ENCODE results near the gene ICAM4. TPM values are rescaled to one million over a fixed set of nuclear protein-coding genes. Genes with fewer than 3 reads are reported as not detected.

ICAM4 gene
- polyA plus RNA-seq, 1 donor from 2014 or later = not detected

DNA sequence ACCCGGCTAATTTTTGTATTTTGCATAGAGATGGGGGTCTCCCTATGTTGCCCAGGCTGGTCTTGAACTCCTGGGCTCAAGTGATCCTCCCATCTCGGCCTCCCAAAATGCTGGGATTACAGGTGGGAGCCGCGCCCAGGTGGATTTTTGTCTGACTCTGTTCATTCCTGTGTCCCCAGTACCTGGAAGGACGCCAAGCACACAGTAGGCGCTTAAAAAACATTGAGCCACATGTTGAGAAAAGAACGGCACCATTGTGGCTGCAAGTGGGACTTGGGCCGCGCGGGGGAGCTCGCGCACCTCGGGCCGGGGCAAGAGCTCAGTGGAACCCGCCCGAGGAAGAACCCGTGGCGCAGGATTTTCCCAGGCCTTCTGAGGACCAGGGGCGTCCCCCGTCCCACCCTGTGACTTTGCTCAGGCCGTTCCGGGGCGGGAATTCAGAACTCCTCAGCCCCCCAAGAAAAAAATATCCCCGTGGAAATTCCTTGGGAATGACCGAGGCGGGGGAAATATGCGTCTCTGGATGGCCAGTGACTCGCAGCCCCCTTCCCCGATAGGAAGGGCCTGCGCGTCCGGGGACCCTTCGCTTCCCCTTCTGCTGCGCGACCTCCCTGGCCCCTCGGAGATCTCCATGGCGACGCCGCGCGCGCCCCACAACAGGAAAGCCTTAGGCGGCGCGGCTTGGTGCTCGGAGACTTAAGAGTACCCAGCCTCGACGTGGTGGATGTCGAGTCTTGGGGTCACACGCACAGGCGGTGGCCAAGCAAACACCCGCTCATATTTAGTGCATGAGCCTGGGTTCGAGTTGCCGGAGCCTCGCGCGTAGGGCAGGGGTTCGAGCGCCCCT is 17.2 kb upstream of the ICAM4 start:
- peak; percentile 92 for TF ChIP-seq RAD21 (conservative IDR thresholded peaks at IDR 0.05)
- TF ChIP-seq, protein P1, sequence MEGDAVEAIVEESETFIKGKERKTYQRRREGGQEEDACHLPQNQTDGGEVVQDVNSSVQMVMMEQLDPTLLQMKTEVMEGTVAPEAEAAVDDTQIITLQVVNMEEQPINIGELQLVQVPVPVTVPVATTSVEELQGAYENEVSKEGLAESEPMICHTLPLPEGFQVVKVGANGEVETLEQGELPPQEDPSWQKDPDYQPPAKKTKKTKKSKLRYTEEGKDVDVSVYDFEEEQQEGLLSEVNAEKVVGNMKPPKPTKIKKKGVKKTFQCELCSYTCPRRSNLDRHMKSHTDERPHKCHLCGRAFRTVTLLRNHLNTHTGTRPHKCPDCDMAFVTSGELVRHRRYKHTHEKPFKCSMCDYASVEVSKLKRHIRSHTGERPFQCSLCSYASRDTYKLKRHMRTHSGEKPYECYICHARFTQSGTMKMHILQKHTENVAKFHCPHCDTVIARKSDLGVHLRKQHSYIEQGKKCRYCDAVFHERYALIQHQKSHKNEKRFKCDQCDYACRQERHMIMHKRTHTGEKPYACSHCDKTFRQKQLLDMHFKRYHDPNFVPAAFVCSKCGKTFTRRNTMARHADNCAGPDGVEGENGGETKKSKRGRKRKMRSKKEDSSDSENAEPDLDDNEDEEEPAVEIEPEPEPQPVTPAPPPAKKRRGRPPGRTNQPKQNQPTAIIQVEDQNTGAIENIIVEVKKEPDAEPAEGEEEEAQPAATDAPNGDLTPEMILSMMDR (IDR thresholded peaks at IDR 0.05; ENCODE audit: poor library complexity, severe bottlenecking) = peak; percentile 91
- peak; percentile 32 for TF ChIP-seq MXI1 (conservative IDR thresholded peaks at IDR 0.05; ENCODE audit: poor library complexity, severe bottlenecking)
- TF ChIP-seq, protein P2, sequence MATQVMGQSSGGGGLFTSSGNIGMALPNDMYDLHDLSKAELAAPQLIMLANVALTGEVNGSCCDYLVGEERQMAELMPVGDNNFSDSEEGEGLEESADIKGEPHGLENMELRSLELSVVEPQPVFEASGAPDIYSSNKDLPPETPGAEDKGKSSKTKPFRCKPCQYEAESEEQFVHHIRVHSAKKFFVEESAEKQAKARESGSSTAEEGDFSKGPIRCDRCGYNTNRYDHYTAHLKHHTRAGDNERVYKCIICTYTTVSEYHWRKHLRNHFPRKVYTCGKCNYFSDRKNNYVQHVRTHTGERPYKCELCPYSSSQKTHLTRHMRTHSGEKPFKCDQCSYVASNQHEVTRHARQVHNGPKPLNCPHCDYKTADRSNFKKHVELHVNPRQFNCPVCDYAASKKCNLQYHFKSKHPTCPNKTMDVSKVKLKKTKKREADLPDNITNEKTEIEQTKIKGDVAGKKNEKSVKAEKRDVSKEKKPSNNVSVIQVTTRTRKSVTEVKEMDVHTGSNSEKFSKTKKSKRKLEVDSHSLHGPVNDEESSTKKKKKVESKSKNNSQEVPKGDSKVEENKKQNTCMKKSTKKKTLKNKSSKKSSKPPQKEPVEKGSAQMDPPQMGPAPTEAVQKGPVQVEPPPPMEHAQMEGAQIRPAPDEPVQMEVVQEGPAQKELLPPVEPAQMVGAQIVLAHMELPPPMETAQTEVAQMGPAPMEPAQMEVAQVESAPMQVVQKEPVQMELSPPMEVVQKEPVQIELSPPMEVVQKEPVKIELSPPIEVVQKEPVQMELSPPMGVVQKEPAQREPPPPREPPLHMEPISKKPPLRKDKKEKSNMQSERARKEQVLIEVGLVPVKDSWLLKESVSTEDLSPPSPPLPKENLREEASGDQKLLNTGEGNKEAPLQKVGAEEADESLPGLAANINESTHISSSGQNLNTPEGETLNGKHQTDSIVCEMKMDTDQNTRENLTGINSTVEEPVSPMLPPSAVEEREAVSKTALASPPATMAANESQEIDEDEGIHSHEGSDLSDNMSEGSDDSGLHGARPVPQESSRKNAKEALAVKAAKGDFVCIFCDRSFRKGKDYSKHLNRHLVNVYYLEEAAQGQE (IDR thresholded peaks at IDR 0.05; ENCODE audit: borderline replicate concordance) = no peak
- peak; percentile 89 for TF ChIP-seq SMC3 (conservative IDR thresholded peaks at IDR 0.05; ENCODE audit: poor library complexity)
- Histone ChIP-seq H3K27ac (ENCODE audit: low read length) (no peak overlapping the region), H3K36me3 (ENCODE audit: insufficient read depth, low read length) (no peaks in the 10 kb centered on the region), H3K9me2 (ENCODE audit: insufficient read depth, low read length) (no peaks in the 10 kb centered on the region), H3K9me3 (ENCODE audit: low read length) (no peaks in the 10 kb centered on the region), H3K4me2 (ENCODE audit: low read length) (no peak overlapping the region), H3K4me3 (ENCODE audit: low read length) (peak overlapping the region; percentile 47), H3K9ac (ENCODE audit: low read length) (no peak overlapping the region), H4K20me1 (ENCODE audit: insufficient read depth) (no peaks in the 10 kb centered on the region), H3K79me2 (replicated peaks; ENCODE audit: insufficient read depth, low read length) (no peaks in the 10 kb centered on the region), H3F3A (ENCODE audit: insufficient read depth, low read length, poor library complexity, severe bottlenecking) (no peaks in the 10 kb centered on the region), H2AFZ (ENCODE audit: low read depth, low read length) (no peak overlapping the region), H3K27me3 (ENCODE audit: insufficient read depth, low read depth, low read length) (peaks cover 43% of the 10 kb centered on the region)

DNA sequence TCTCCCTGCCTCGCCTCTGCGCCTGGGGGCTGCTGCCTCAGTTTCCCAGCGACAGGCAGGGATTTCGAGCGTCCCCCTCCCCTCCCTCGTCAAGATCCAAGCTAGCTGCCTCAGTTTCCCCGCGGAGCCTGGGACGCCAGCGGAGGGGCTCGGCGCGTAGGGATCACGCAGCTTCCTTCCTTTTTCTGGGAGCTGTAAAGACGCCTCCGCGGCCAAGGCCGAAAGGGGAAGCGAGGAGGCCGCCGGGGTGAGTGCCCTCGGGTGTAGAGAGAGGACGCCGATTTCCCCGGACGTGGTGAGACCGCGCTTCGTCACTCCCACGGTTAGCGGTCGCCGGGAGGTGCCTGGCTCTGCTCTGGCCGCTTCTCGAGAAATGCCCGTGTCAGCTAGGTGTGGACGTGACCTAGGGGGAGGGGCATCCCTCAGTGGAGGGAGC is 16.6 kb upstream of the ICAM4 start:
- no peaks in the 10 kb centered on the region for H3K79me2 ChIP-seq (replicated peaks; ENCODE audit: insufficient read depth, low read length)
- peaks cover 43% of the 10 kb centered on the region for H3K27me3 ChIP-seq (ENCODE audit: insufficient read depth, low read depth, low read length)
- peak overlapping the region; percentile 47 for H3K4me3 ChIP-seq (ENCODE audit: low read length)
- no peaks in the 10 kb centered on the region for H3K9me3 ChIP-seq (ENCODE audit: low read length)
- H4K20me1 ChIP-seq (ENCODE audit: insufficient read depth) = no peaks in the 10 kb centered on the region
- no peak overlapping the region for H3K27ac ChIP-seq (ENCODE audit: low read length)
- TF ChIP-seq EZH2 (IDR thresholded peaks at IDR 0.05; ENCODE audit: borderline replicate concordance, insufficient read depth, low read length, poor library complexity, severe bottlenecking) (no peak), RAD21 (conservative IDR thresholded peaks at IDR 0.05) (no peak), POLR2AphosphoS5 (IDR thresholded peaks at IDR 0.05) (no peak), SMC3 (conservative IDR thresholded peaks at IDR 0.05; ENCODE audit: poor library complexity) (no peak), MXI1 (conservative IDR thresholded peaks at IDR 0.05; ENCODE audit: poor library complexity, severe bottlenecking) (no peak), TAF1 (IDR thresholded peaks at IDR 0.05; ENCODE audit: low read depth) (no peak), EP300 (conservative IDR thresholded peaks at IDR 0.05; ENCODE audit: poor library complexity, severe bottlenecking) (no peak)
- TF ChIP-seq, protein P2 (IDR thresholded peaks at IDR 0.05; ENCODE audit: borderline replicate concordance) = no peak
- TF ChIP-seq, protein P1 (IDR thresholded peaks at IDR 0.05; ENCODE audit: poor library complexity, severe bottlenecking) = no peak
- H3F3A ChIP-seq (ENCODE audit: insufficient read depth, low read length, poor library complexity, severe bottlenecking) = no peaks in the 10 kb centered on the region
- H3K9ac ChIP-seq (ENCODE audit: low read length) = no peak overlapping the region
- H3K36me3 ChIP-seq (ENCODE audit: insufficient read depth, low read length) = no peaks in the 10 kb centered on the region
- H2AFZ ChIP-seq (ENCODE audit: low read depth, low read length) = no peak overlapping the region
- no peak overlapping the region for H3K4me2 ChIP-seq (ENCODE audit: low read length)
- no peaks in the 10 kb centered on the region for H3K9me2 ChIP-seq (ENCODE audit: insufficient read depth, low read length)

All from neural cell (in vitro differentiated cells).